Ishikawa (cell line): ENCODE results near the gene GDF11.

Experiments used
- CREB1 ChIP-seq: IDR thresholded peaks from 2 replicates; pipeline ENCODE4 v1.6.1; 2012; ENCODE audit warnings: low read depth
- EP300 ChIP-seq: IDR thresholded peaks from 2 replicates; pipeline ENCODE4 v1.6.1; 2012; ENCODE audit warnings: borderline replicate concordance
- MAX ChIP-seq: IDR thresholded peaks from 2 replicates; pipeline ENCODE4 v1.6.1; 2012
- NFIC ChIP-seq: IDR thresholded peaks from 2 replicates; pipeline ENCODE4 v1.6.1; 2012
- RAD21 ChIP-seq: IDR thresholded peaks from 2 replicates; pipeline ENCODE4 v1.6.1; 2012; ENCODE audit warnings: low read depth
- TAF1 ChIP-seq: IDR thresholded peaks from 2 replicates; pipeline ENCODE4 v1.6.1; 2012; ENCODE audit warnings: low read depth, mild to moderate bottlenecking
- TCF12 ChIP-seq: IDR thresholded peaks from 2 replicates; pipeline ENCODE4 v1.6.1; 2012; ENCODE audit warnings: low read depth
- TEAD4 ChIP-seq: IDR thresholded peaks from 2 replicates; pipeline ENCODE4 v1.6.1; 2012
- YY1 ChIP-seq: IDR thresholded peaks from 2 replicates; pipeline ENCODE4 v1.6.1; 2012; ENCODE audit warnings: low read depth
- ZBTB7A ChIP-seq: IDR thresholded peaks from 2 replicates; pipeline ENCODE4 v1.6.1; 2012; ENCODE audit warnings: low read depth
- TF ChIP-seq, protein P1 (sequence below): IDR thresholded peaks from 2 replicates; pipeline ENCODE4 v1.6.1; 2012; ENCODE audit warnings: low read depth, mild to moderate bottlenecking
- TF ChIP-seq, protein P2 (sequence below): IDR thresholded peaks from 2 replicates; pipeline ENCODE4 v1.6.1; 2012

Gene GDF11

GRCh38 chr12:55743406-55744339 lies 751 bp downstream of the GDF11 start:
- TF ChIP-seq, protein P1, sequence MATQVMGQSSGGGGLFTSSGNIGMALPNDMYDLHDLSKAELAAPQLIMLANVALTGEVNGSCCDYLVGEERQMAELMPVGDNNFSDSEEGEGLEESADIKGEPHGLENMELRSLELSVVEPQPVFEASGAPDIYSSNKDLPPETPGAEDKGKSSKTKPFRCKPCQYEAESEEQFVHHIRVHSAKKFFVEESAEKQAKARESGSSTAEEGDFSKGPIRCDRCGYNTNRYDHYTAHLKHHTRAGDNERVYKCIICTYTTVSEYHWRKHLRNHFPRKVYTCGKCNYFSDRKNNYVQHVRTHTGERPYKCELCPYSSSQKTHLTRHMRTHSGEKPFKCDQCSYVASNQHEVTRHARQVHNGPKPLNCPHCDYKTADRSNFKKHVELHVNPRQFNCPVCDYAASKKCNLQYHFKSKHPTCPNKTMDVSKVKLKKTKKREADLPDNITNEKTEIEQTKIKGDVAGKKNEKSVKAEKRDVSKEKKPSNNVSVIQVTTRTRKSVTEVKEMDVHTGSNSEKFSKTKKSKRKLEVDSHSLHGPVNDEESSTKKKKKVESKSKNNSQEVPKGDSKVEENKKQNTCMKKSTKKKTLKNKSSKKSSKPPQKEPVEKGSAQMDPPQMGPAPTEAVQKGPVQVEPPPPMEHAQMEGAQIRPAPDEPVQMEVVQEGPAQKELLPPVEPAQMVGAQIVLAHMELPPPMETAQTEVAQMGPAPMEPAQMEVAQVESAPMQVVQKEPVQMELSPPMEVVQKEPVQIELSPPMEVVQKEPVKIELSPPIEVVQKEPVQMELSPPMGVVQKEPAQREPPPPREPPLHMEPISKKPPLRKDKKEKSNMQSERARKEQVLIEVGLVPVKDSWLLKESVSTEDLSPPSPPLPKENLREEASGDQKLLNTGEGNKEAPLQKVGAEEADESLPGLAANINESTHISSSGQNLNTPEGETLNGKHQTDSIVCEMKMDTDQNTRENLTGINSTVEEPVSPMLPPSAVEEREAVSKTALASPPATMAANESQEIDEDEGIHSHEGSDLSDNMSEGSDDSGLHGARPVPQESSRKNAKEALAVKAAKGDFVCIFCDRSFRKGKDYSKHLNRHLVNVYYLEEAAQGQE, result no peak
- TF ChIP-seq NFIC, result no peak
- TF ChIP-seq MAX, result peak; percentile 85
- TF ChIP-seq CREB1, result no peak
- 0 out of 2 replicates have a peak, but pooled peaks have one; percentile 32 for TF ChIP-seq EP300
- peak; percentile 14; the same call in 1 of the 2 replicates for TF ChIP-seq RAD21

GRCh38 chr12:55744340-55745030 lies 1.6 kb downstream of the GDF11 start:
- TF ChIP-seq TEAD4, result no peak

DNA sequence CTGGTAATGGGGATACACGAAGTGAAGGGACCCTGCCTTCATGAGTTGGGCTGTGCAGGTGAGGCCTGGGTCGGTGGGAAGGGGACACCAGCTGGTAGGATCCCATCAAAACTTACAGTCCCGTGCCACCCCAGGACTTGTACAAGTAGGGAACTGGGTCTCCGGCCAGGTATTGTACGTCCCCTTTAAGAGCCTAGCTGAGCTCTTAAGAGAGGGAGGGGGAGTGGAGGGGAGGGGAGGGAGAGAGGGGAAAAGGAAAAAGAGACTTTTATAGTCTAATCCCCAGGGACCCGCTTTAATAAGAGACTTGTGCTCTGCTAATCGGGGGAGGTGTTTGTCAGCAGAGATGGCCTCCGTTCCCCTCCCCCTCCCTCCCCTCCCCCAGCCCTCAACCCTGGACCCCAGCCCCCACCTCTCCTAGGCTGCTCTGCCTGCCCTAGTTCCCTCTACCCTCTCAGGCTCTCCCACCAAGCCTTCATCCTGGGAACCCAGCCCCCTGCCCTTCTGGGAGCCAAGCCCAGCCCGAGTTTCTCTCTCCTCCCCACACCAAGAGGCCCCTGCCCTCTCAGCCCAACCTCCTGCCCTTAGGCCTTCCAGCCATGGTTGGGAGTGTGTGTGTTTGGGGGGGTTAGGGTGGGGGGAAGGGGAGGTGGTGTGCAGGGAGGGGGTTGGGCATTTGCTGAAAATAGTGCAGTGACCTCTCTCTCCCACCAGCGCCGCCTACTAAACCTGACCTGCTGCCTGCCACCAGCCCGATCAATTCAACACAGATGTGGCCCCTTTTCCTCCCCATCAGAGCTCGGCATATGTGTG lies 2.6 kb downstream of the GDF11 start:
- TF ChIP-seq YY1, result no peak
- no peak for TF ChIP-seq TEAD4
- no peak for TF ChIP-seq EP300

GRCh38 chr12:55746174-55746912 lies 3.4 kb downstream of the GDF11 start:
- TF ChIP-seq TEAD4 (no peak), EP300 (no peak), YY1 (no peak), MAX (no peak), TAF1 (no peak), ZBTB7A (no peak), TCF12 (no peak)
- TF ChIP-seq, protein P2, sequence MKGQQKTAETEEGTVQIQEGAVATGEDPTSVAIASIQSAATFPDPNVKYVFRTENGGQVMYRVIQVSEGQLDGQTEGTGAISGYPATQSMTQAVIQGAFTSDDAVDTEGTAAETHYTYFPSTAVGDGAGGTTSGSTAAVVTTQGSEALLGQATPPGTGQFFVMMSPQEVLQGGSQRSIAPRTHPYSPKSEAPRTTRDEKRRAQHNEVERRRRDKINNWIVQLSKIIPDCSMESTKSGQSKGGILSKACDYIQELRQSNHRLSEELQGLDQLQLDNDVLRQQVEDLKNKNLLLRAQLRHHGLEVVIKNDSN, result no peak
- TF ChIP-seq, protein P1, result no peak

DNA sequence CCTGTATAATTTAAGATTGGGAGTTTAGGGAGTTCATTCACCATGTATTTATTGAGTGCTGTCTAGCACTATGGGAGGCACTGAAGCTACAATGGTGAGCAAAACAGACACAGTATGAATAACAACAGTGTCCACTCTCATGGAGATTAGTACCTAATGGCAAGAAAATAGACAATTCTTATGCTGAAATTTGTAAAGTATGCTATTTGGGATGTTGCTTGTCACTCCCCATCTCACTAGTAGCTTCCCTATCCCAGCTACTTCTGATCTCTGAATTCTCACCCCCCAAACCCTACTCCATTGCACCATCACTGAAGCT lies 4.0 kb downstream of the GDF11 start:
- TF ChIP-seq, protein P2, result no peak
- TF ChIP-seq ZBTB7A (no peak), EP300 (no peak)
